COLO668 (cell line): ENCODE data around the gene CASP12.

Experiments used
- DNase-seq: peaks from one replicate; lab custom pipeline; 2025; ENCODE audit not compliant: unreplicated experiment; lab: John Stamatoyannopoulos, UW

The CASP12 gene

DNA sequence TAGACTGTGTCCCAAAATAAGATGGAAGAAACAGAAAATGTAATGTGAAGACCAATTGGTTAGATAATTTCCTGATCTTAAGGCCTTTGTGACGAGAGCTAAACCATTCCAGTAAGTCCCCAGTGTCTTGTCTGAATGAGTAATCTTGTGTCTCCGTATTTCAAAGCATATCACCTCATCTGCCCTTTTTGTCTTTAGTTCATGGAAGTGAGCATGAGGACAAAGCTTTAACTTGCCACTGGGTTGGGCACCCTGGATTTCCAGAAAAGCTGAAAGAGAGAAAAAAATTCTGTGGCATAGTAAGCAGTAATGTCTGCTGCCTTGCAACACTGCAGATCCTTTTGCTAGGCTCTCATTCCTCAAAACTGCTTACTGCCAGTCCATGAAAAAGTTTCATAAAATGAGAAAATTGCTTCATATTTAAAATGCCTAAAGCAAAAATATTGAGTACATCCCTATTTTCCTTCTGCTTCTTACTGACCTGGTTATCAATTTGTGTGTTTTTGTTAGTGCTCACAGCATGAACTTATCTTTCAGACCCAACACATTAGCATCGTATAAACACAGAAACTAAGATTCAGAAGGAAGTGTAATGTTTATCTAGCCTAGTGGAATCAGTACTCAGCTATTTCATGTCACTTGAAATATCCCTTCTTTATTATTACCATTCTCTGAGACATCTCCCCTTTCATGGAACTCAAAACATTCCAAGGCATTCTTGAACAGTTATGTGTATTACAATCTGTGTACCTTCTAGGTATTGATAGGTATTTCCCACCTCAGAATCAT lies 5.3 kb downstream of the CASP12 start:
- no peak for DNase-seq

DNA sequence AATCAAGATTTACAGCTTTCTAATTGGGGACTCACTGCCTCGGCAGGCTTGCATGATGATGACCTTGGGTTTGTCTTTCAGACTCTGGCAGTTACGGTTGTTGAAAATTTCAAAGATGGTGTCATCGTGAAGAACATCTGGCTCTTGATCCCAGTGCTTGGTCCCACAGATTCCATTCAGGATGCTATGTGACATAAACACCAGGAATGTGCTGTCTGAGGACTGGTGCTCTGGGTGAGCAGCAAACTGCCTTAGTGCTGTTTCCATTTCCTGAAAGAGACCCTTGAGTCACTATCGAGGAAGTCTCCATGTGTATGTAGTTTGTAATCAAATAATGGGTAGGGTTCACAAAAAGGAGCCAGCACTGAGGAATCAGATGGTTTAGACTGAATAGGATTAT lies 7.1 kb downstream of the CASP12 start:
- DNase-seq, result no peak

DNA sequence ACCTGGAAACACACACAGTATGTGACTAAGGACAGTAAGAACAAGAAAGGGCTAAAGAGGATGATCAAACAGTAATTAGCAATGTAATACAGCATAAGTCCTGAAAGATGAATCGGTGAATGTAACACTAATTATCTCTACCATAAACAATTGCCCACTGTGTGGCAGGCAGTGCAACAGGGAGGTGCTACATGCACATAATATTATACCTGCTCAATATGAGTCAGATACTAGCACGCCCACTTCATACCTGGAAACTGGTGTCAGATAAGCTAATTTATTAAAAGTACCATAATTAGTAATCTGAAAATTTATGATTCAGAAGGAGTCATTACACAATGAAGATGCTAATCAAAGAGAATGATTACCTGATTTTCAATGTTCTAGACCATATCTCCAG lies 14.9 kb downstream of the CASP12 start:
- DNase-seq, result no peak

DNA sequence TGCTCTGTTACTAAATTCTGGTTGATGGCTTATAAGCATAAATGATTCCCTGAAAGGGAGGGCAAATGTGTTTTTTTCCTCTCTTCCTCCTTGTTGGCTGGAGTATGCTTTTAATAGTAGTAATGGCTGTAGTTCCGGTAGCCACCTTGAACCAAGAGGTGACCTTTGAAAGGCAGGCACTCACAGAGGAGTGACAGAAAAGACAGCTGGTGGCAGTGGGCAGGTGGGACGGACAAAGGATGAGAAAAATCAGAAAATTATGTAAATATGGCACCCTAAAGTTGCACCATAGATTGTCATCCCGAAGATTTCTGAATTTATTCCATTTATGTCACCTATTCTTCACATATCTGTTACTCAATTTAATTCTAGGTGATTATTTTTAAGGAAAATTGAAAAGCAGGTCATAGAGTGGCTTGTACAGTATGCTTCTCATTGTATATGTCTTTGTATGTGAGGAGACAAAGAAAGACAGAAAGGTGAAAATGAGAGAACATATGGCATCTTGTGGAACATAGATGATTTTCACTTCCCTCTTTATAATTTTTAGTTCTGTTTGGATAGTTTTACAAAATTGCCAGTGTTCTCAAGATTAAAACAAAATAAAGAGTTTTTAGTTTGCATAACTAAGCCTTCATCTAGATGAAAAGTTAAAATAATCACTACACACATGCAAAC lies 17.0 kb downstream of the CASP12 start:
- DNase-seq, result no peak

DNA sequence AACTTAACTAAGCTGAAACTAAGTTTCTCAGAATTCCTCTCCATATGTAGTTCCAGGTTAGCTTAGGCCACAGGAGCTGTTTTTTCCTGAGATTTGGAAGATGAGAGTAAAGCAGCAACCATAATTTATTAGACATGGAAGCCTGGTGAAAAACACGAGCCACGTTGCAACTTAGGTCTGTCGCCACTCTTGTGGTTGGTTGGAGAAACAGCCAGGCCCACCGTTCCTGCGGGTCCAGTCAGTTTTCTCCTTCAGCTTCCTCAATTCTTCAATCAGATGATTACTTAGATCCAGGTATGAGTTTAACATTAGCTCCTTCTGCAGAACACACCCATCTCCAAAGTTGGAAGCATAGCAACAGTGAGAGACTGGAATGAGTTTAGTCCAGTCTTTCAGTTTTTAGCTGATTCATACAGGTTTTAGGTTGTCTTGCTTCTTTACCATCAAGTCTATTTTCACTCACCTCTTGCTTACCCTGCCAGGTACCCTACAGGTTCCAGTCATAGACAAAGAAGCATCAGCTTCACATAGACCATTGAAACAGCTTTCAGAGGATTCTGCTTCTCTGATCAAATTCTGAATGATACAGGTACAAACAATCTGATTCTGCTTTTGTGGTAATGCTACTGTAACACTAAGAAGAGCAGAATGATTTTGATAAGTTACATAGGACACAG lies 18.6 kb downstream of the CASP12 start:
- DNase-seq, result no peak

DNA sequence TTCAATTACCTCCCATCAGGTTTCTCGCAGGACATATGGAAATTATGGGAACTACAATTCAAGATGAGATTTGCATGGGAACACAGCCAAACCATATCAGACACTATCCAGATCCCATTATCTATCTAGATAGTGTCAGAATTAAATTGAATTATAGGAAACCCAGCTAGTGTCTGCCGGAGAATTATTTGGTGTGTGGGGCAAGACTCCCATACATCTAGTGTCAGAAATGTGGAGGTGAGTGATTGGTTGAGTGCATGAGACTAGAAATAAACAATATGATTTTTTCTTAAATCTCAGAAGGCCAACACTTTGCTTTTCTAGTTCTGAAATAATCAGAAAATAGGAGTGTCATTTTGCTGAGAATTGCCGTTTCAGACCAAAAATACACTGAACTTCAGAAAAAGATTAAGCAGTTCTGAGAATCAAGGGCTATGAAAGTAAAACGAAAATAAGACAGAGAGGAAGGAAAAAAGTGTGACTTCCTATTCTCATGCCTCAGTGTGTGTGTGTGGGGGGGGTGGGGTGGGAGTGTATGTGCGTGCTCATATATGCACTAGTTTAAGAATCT lies 21.3 kb downstream of the CASP12 start:
- no peak for DNase-seq

DNA sequence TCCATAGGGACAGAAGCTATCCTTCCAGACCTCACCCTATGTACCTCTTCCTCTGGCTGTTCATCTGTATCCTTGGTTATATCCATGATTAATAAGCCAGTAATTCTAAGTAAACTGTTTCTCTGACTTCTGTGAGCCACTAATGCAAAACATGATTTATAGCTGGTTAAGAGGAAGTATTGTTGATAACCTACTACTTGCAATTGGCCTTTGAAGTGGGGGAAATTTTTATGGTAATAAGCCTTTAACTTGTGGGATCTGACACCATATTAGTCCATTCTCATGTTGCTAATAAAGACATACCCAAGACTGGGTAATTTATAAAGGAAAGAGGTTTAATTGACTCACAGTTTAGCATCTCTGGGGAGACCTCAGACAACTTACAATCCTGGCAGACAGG lies 21.9 kb downstream of the CASP12 start:
- no peak for DNase-seq

DNA sequence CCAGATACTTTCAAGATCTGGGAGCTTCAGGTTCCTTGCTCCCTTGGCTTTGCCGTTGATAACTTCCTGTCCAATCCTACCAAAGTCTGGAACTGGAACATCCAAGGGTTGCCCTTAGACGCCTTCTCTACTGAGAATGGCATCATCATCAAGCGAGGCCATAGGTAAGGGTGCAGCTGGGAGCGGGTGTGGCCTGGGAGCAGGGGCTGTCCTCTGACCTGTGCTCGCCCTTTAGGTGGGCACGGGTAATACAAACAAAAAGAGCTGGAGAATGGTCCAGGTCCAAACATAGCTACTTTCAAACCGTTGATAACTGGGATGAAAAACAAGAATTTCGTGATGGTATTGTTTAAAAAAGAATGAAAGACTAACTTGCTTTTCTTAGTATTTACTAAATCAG lies 25.0 kb downstream of the CASP12 start:
- DNase-seq, result no peak

DNA sequence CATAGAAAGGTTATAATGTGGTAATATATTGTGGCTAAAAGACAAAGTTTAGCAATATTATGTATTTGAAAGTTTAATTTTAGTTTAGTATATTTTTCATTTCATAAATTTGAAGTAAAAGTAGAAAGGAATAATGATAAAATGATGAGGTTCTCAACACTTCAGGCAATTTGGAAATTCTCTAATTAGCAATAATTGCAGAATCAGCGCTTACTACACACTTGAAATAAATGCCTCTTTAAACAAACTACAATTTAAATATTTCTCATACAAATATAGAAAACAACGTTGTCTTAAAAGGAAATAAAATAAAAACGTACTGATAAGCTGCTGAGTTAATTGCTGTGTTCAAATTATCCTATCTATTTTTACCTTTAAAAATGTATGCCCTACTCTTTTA lies 25.9 kb downstream of the CASP12 start:
- DNase-seq, result no peak

DNA sequence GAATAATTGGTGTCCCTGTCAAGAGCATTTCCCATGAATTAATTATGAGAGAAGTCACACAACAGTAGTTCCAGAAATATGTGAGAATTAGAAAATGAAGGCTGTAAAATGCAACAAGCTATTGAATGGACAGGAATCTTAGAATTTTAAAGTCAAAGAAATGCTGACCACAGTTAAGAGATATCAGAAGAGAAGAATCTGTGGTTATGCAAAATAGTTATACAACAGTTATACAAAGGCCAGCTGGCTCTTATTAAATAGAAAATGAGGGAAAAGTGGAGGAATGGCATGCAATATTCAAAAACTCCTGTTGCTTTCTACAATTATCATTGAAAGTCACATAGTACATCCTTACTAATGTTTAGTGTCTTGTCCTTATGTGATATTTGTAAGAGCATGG lies 27.4 kb downstream of the CASP12 start:
- DNase-seq, result no peak

DNA sequence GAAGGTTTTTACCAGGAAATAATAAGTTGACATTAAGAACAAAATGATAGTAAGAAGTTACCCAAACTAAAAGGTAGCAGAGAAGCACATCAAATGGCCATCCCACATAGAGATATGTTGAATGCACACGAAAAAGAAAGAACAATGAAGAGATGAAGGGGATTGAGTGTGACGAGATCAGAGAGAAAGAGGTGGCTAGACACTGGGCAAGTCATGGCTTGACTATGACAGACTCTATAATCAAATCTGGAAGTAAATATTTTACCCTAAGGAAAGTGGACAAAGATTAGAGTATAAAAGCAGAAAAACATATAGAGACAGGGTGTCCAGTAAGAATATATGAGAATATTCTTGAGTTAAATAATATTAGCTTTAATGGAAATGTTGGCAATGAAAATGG lies 31.4 kb downstream of the CASP12 start:
- DNase-seq, result no peak

DNA sequence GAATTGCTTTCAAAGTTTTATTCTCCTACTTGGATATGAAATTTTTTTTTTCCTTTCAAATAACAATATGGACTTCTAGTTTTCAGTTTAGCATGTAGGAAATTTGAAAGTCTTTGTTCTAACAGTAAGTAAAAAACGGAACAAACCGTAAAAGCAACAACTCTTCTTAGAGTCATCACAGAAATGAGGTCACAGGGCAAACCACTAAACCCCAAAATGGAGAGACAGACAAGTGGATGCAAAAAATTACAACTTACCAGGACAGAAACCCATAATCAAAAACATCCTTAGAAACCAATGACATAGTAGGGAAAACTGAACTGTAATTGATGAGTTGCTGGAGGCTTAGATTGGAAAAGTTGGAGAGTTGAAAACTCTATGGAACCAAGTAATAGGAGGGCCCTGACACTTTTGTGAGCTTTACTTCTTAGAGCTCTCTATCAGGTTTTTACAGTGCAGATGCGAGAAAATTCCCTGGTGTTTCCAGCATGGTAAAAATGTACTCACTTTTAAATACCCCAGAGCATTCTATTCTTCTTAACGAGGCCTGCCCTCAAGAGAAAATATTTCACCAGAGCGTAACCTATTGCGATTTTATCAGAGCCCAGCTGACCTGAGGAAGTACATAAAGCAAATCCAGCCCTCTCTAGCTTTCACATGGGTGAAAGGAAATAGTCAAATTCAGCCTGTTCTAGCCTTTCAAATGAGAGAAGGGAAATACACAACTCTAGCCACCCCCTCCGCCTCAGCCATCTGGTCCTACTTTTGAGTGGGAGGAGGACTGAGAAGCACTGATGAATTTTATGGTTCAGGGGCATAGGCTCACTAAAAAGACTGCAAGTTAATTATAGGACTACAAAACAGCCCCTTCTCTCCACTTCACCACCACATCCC lies 39.1 kb downstream of the CASP12 start:
- DNase-seq, result no peak

DNA sequence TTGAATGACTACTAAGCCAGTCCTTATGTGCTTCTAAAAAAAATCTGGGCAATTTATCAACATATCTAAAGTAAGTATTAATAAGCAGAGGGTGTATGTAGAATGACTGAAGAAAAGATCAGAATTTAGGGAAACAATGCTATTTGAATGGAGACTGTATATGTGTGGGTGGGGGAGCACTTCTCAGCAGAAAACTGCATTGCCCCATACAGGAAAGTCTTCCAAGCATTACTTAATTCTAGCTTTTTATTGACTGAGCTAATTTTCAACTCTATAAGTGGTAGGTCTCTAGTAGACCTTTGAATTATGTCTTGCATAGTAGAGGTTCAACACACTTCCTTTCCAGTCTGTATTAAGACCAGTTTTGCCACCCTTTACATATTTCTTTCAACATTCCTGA lies 41.7 kb downstream of the CASP12 start:
- DNase-seq, result no peak

DNA sequence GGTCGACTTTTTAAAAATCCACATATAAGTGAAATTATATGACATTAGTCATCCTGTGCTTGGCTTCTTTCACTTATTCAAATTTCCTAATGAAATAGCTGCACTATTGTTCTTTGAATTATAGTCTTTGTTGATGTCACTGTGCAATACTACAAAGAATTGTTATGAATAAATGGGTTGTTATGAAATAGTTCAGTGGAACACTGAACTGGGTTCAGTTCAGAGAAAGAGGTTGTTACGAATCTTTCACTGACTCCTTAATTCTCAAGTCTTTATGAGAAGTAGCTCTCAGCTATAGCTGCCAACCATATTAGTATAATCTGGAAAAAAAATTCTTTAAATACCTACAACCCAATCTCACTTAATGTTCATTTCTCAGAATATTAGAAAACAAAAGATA lies 42.3 kb downstream of the CASP12 start:
- DNase-seq, result no peak

DNA sequence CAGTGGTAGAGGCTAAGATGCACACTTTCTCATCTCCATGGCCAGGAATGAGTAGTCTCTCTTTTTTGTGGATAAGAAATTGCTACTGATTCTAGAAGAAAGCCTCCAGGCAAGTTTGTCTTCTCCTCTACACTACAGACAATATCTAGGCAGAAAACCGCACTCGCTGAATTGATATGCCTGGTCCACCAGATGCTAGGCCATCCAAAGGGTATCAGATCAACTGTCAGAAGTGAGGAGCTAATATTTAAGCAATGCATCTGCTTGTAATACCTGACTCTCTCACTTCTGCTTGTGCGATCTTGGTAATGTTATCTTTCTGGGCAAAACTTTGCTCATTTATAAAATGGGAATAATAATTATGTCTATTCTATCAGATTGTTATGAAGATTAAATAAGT lies 45.0 kb downstream of the CASP12 start:
- DNase-seq, result no peak

DNA sequence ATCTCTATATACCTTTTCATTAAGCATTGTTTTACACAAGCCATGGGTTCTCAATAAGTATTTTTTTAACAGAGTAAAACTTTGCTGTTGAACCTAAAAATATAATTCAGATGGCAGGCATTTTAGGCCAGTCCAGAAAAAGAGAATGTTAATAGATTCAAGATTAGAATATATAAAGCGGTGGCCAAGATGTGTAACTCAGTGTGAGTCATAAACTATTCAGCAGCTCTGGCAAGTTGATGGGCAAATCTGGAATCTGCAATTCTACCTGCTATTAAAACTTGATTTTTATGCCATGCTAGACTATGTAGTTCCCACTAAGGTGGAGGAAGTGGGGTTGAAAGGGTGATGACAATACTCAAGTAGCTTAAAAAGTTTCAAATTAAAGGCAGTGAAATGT lies 45.4 kb downstream of the CASP12 start:
- DNase-seq, result no peak

DNA sequence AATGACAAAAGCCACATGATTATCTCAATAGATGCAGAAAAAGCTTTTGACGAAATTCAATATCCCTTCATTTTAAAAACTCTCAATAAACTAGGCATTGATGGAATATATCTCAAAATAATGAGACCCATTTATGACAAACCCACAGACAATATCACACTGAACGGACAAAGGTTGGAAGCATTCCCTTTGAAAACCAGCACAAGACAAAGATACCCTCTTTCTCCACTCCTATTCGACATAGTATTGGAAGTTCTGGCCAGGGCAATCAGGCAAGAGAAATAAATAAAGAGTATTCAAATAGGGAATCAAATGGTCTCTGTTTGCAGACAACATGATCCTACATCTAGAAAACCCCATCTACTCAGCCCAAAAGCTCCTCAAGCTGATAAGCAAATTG lies 52.0 kb downstream of the CASP12 start:
- DNase-seq, result no peak

DNA sequence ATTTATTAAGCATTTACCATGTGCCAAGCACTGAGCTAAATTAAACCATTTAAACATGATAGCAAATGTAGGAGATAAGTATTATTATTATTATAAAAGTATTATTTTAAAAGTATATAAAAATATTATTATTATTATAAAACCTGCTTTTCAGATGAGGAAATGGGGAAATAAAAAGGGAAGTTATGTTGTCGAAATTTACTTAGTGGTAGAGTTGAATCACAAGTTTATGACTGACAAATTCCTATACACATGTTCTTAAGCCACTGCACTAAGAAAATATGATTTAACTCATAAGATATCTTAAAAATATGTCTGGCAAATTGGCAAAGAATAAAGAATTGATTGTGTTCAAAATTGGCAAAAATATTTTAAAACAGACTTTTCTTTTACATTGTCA lies 53.8 kb downstream of the CASP12 start:
- DNase-seq, result no peak

DNA sequence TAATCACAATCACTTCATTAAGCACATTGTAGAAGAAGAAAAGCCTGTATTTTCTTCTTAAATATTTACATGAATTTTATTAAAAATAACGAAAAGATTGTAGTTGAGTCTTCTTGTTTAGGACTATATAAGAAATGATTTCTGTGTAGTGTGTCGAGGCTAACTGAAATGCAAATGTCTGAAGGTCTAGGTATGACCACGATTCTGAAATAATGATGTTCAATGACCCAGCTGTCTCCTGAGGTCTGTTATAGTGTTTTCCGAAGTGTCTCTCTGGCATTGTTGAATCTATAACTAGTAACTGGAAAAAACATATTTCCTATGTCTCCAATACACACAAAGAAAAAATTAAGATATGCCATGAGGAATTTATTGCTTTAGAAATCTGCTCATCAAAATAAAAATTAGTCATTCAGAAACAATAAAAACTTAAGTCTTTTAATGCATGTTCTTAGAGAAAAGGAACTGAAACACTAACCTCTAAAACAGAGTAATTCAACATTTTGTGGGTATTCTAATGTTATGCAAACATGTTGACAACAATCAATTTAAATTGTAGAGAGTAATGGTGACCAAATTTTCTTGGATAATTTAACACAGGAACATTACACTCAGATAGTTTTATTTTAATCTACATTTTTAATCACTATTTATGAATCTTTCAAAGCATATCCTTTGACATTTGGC lies 55.0 kb downstream of the CASP12 start:
- DNase-seq, result no peak

DNA sequence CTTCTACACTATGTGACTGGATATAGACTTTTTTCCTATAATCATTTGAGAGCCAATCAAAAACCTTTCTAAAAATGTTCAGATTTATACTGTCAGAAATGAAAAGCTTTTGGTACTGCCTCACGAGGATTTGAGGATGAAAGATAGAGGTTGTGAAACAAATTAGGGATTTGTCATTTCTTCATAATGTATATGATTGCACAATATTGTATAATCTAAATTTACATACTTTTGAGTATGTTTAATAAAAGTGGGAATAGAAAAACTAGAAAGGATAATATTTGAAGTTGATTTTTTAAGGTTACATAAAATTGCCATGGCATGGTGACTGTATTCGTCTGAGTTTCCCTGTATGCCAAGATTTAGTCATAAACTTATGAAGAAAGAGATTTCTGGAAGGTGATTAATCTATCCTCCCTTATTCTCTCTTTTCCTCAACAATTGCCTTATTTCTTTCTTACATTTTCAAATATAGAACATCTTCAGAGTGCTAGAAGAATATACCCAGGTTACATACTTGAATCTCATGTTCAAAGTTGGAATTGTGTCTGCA lies 56.2 kb downstream of the CASP12 start:
- no peak for DNase-seq
